Fibroblast of skin of right biceps (primary cell): ENCODE results near the gene MDH1.
"Not testable (repeated sequence)": the region's sequence is repeated elsewhere in the genome, so short reads cannot be mapped to it uniquely, and the experiment has no call there.

Experiments
- DNase-seq: peaks from one replicate; pipeline ENCODE4 v3.0.0-alpha.2; 2013

MDH1 gene

DNA sequence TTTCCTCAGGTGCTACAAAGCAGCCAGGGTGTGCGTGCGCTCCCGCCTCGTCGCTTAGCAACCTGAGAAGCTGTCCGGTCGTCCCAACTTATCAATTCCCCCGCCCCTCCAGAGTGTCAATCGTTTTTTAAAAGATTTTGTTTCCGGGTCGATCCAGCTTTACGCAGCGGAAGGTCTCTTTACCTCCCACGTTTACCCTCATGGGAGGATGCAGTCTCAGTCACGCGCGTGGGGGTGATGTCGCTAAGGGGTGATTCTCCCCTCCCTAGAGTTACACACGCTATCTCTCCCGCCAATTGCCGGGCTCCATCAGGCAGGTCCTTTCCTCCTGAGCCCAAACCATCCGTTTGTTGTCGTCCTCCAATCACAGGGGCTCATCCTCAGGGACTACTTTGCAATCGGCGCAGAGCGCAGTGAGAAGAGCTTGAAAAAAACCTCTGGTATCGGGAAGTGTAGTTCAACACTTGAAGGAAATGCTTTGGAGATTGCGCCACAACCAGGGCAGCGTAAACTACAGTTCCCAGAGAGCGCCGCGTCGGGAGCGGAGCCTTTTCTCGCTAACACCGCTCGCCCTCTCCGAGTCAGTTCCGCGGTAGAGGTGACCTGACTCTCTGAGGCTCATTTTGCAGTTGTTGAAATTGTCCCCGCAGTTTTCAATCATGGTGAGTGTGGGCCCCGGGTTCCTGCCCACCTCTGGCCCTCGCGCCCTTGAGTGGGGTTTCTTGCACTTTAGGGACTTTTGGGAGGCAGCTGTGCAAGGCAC is at the start of gene MDH1, which contains the start of gene WDPCP:
Gene MDH1, plus strand, starts transcription at position 579 of the 763 bp plus-strand sequence. Its CDS starts 81 bp downstream, at position 660.
Gene WDPCP, minus strand, starts transcription at position 93 of the 763 bp plus-strand sequence. CDS start 206 bp downstream, outside the sequence.
- DNase-seq: peak; percentile 100

DNA sequence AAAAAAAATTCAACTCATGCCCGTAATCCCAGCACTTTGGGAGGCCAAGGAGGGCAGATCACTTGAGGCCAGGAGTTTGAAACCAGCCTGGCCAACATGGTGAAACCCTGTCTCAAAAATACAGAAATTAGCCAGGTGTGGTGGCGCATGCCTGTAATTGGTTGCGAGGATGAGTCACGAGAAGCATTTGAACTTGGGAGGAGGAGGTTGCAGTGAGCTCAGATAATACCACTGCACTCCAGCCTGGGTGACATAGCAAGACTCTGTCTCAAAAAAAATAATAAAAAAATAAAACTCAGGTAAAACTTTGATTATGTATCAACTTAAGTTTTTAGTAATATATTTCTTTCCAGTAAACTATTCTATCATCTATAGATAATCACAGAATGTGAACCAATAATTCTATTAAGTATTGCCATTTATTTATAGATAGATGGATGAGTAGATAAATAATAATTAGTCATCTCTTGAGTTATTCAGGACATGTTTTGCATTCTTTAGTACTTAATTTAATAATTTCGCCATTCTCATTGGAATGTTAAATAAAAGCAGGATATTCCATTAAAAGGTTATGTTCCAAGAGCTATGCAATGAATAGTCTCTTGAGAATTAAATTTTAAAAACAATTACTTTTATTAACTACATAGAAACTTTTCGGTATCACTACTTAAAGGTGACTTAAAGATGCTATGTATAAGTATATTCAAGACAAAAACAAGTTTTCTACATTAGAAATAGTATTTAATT is 49.2 kb upstream of the MDH1 start:
- no peak for DNase-seq

DNA sequence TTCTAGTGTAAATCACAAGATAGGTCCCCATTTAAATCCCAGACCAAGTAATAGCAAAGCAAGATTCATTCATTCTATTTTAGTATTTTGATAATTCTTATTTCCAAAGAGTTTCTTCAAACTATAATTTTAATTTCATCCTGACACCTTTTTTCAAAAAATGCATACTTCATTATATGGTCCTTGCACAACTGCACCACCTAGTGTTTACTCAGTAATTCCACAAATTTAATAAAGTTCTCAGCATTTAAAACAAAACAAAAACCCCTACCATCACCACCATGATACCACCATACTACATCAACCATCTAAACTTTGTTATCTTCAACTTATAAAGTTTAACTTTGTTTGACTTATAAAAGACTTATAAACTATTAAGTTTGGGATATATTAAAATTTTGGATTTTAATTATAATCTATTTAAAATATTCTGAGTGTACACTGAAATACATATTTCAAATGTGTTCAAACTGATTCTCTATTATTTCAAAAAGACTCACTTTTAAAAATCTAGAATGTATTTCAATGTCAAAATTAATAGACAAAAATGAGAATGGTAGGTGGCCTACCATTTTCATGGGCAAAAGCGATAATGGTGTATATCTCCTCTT is 44.6 kb upstream of the MDH1 start:
- peak; percentile 14 for DNase-seq

GRCh38 chr2:63545023-63545422 is 43.7 kb upstream of the MDH1 start:
- no peak for DNase-seq

DNA sequence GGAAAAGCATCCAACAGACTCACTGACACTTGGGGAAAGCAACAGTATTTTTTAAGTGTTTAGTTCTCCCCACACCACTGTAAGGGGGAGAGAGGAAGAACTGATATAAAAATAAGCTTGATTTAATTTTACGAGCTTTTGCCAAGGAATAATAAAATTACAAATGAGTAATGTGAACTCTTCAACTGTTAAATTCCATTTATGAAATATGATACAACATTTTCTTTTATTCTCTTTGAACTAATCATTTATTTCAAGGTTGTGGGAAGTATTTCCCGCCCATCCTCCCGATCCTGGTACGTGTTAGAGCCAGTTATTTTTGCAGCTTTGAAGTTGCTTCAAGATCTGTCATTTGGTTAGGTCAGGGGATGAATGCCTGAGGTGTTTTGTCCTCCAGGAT is 35.7 kb upstream of the MDH1 start:
- peak; percentile 51 for DNase-seq

- DNase-seq: no peak
Measured at GRCh38 chr2:63555299-63555698, 33.5 kb upstream of the MDH1 start.

- no peak for DNase-seq
Measured at GRCh38 chr2:63555931-63556330, 32.8 kb upstream of the MDH1 start.

DNA sequence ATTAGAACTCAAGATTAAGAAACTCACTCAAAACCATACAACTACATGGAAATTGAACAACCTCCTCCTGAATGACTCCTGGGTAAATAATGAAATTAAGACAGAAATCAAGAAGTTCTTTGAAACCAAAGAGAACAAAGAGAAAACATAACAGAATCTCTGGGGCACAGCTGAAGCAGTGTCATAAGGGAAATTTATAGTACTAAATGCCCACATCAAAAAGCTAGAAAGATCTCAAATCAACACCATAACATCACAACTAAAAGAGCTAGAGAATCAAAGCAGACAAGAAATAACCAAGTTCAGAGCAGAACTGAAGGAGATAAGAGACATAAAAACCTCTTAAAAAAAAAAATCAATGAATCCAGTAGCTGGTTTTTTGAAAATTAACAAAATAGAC is 30.9 kb upstream of the MDH1 start:
- not testable (repeated sequence) for DNase-seq

DNA sequence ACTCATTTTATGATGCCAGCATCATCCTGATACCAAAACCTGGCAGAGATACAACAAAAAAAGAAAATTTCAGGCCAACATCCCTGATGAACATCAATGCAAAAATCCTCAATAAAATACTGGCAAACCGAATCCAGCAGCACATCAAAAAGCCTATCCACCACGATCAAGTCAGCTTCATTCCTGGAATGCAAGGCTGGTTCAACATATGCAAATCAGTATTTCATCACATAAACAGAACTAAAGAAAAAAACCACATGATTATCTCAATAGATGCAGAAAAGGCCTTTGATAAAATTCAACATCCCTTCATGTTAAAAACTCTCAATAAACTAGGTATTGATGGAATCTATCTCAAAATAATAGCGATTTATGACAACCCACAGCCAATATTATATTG is 29.8 kb upstream of the MDH1 start:
- not testable (repeated sequence) for DNase-seq

GRCh38 chr2:63562751-63563150 is 26.0 kb upstream of the MDH1 start:
- no peak for DNase-seq

GRCh38 chr2:63569740-63570139 is 19.0 kb upstream of the MDH1 start:
- DNase-seq: no peak

DNA sequence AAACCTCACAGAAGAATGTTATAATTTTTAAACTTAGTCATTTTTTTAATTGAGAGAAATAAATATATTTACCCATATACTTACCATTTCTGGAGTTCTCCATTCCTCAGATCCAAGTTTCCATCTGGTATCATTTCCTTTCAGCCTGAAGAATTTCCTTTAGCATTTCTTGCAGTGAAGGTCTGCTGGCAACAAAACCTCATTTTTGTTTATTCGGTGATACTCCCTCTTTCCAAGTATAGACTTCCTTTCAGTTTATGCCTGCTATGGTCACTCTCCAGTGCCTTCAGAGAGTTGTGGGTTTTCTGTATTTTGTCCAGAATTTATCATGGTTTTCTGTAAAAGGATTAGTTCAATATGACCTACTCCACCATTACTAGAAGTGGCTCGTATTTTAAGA is 17.5 kb upstream of the MDH1 start:
- DNase-seq: no peak

GRCh38 chr2:63572001-63572400 is 16.8 kb upstream of the MDH1 start:
- DNase-seq: no peak

- DNase-seq: not testable (repeated sequence)
Measured at GRCh38 chr2:63573026-63573425, 15.7 kb upstream of the MDH1 start.

DNA sequence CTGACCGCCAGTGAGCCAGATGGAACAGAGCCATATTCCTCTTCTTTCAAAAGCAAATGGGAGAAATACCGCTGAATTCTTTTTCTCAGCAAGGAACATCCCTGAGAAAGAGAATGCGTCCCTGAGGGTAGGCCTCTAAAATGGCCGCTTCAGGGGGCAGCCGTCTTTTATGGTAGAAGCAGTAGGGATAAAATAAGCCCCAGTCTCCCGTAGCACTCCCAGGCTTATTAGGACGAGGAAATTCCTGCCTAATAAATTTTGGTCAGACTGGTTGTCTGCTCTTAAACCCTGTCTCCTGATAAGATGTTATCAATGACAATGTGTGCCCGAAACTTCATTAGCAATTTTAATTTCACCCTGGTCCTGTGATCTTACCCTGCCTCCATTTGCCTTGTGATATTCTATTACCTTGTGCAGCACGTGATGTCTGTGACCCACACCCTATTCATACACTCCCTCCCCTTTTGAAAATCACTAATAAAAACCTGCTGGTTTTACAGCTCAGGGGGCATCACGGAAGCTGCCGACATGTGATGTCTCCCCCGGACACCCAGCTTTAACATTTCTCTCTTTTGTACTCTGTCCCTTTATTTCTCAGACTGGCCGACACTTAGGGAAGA is 14.9 kb upstream of the MDH1 start:
- DNase-seq: not testable (repeated sequence)

- no peak for DNase-seq
Measured at GRCh38 chr2:63576546-63576945, 12.2 kb upstream of the MDH1 start.

- DNase-seq: no peak
Measured at GRCh38 chr2:63578767-63579166, 10.0 kb upstream of the MDH1 start.

DNA sequence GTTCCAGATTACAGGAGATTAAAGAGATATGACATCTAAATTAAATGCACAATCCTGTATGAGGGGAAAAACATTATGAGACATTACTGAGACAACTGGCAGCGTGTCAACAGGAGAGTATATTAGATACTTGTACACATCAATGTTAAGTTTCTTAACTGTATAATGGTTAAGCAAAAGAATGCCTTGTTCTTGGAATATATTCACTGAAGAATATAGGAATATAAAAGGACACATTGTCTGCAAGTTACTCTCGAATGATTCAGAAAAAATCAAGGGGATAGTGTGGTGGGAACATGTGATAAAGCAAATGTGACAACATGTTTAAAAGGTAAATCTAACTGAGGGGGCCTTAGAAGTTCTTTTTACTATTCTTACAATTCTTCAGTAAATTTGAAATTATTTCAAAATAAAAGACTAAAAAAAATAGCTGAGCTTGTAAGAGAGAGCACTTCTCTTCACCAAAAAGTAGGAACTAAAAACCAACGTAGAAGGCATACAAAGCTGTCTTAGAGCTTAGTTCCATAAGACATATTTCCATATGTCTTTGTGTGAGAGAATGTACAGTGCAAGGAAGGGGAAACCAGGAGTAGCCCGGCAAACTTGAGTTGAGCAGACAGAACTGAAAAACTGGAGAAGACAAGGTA is 8.0 kb upstream of the MDH1 start:
- DNase-seq: no peak

- DNase-seq: peak; percentile 9
Measured at GRCh38 chr2:63581298-63581961, 7.3 kb upstream of the MDH1 start.

GRCh38 chr2:63582873-63583272 is 5.9 kb upstream of the MDH1 start:
- DNase-seq: no peak

GRCh38 chr2:63587814-63588384 is 864 bp upstream of the MDH1 start:
- DNase-seq: peak; percentile 1
